ENCODE measurements around the gene DNAH2. TPM values are rescaled to one million over a fixed set of nuclear protein-coding genes. Genes with fewer than 3 reads are reported as not detected.

The DNAH2 gene
- total and polyA plus RNA-seq, 9 of the 15 experiments (the other 6 are each of a cell fraction or from before 2014, with no cell fraction given), result 0.03 TPM; not detected in 8

DNA sequence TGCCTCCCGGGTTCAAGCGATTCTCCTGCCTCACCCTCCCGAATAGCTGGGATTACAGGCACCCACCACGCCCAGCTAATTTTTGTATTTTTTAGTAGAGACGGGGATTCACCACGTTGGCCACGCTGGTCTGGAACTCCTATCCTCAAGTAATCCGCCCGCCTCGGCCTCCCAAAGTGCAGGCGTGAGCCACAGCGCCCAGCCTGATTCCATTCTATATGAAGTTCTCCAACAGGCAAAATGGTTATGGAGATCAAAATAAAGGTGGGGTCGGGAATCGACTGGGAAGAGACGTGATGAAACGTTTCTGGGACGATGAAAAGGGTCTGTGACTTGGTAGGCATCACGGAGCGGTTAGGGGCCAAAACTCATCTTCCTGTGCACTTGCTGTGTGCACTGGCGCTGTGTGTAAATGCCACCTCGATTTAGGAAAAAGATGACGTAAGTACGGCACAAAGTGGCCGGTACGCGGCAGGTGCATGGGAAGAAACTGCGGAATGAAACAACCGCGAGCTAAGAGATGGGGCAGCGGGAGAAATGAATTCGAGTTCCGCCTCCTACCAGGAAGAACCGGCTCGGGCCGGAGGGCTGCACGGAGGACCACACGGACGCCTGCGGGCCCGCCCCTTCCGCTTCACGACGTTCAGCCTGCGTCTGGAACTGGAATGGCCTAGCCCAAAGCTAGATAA is 31.9 kb upstream of the DNAH2 start (continued):
- TF ChIP-seq, protein P1, sequence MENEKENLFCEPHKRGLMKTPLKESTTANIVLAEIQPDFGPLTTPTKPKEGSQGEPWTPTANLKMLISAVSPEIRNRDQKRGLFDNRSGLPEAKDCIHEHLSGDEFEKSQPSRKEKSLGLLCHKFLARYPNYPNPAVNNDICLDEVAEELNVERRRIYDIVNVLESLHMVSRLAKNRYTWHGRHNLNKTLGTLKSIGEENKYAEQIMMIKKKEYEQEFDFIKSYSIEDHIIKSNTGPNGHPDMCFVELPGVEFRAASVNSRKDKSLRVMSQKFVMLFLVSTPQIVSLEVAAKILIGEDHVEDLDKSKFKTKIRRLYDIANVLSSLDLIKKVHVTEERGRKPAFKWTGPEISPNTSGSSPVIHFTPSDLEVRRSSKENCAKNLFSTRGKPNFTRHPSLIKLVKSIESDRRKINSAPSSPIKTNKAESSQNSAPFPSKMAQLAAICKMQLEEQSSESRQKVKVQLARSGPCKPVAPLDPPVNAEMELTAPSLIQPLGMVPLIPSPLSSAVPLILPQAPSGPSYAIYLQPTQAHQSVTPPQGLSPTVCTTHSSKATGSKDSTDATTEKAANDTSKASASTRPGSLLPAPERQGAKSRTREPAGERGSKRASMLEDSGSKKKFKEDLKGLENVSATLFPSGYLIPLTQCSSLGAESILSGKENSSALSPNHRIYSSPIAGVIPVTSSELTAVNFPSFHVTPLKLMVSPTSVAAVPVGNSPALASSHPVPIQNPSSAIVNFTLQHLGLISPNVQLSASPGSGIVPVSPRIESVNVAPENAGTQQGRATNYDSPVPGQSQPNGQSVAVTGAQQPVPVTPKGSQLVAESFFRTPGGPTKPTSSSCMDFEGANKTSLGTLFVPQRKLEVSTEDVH (IDR thresholded peaks at IDR 0.05; ENCODE audit: low read depth, partially characterized antibody), result no peak
- TF ChIP-seq, protein P2, sequence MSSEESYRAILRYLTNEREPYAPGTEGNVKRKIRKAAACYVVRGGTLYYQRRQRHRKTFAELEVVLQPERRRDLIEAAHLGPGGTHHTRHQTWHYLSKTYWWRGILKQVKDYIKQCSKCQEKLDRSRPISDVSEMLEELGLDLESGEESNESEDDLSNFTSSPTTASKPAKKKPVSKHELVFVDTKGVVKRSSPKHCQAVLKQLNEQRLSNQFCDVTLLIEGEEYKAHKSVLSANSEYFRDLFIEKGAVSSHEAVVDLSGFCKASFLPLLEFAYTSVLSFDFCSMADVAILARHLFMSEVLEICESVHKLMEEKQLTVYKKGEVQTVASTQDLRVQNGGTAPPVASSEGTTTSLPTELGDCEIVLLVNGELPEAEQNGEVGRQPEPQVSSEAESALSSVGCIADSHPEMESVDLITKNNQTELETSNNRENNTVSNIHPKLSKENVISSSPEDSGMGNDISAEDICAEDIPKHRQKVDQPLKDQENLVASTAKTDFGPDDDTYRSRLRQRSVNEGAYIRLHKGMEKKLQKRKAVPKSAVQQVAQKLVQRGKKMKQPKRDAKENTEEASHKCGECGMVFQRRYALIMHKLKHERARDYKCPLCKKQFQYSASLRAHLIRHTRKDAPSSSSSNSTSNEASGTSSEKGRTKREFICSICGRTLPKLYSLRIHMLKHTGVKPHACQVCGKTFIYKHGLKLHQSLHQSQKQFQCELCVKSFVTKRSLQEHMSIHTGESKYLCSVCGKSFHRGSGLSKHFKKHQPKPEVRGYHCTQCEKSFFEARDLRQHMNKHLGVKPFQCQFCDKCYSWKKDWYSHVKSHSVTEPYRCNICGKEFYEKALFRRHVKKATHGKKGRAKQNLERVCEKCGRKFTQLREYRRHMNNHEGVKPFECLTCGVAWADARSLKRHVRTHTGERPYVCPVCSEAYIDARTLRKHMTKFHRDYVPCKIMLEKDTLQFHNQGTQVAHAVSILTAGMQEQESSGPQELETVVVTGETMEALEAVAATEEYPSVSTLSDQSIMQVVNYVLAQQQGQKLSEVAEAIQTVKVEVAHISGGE (CRISPR knock-in tag; IDR thresholded peaks at IDR 0.05), result peak; percentile 60 to 94 (median 81); a peak in 5 of 6 replicates
- TF ChIP-seq SIN3B (IDR thresholded peaks at IDR 0.05; ENCODE audit: low read depth) (no peak), LCOR (CRISPR knock-in tag; IDR thresholded peaks at IDR 0.05) (peak; percentile 75; the same call in 1 of the 2 replicates), PHF8 (IDR thresholded peaks at IDR 0.05; ENCODE audit: borderline replicate concordance, low read length) (peak; percentile 67), ZFP36 (IDR thresholded peaks at IDR 0.05; ENCODE audit: low read depth, low read length, partially characterized antibody) (peak; percentile 46), U2AF2 (optimal IDR thresholded peaks at IDR 0.05; ENCODE audit: low read depth, low read length) (no peak), MCM2 (IDR thresholded peaks at IDR 0.05; ENCODE audit: low read depth) (no peak), TRIM24 (IDR thresholded peaks at IDR 0.05) (peak in 1 of 2 experiments; percentile 51; a peak in 1 of 4 replicates), FOXP1 (CRISPR knock-in tag; IDR thresholded peaks at IDR 0.05) (peak; percentile 95)
- TF ChIP-seq, protein P3, sequence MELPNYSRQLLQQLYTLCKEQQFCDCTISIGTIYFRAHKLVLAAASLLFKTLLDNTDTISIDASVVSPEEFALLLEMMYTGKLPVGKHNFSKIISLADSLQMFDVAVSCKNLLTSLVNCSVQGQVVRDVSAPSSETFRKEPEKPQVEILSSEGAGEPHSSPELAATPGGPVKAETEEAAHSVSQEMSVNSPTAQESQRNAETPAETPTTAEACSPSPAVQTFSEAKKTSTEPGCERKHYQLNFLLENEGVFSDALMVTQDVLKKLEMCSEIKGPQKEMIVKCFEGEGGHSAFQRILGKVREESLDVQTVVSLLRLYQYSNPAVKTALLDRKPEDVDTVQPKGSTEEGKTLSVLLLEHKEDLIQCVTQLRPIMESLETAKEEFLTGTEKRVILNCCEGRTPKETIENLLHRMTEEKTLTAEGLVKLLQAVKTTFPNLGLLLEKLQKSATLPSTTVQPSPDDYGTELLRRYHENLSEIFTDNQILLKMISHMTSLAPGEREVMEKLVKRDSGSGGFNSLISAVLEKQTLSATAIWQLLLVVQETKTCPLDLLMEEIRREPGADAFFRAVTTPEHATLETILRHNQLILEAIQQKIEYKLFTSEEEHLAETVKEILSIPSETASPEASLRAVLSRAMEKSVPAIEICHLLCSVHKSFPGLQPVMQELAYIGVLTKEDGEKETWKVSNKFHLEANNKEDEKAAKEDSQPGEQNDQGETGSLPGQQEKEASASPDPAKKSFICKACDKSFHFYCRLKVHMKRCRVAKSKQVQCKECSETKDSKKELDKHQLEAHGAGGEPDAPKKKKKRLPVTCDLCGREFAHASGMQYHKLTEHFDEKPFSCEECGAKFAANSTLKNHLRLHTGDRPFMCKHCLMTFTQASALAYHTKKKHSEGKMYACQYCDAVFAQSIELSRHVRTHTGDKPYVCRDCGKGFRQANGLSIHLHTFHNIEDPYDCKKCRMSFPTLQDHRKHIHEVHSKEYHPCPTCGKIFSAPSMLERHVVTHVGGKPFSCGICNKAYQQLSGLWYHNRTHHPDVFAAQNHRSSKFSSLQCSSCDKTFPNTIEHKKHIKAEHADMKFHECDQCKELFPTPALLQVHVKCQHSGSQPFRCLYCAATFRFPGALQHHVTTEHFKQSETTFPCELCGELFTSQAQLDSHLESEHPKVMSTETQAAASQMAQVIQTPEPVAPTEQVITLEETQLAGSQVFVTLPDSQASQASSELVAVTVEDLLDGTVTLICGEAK (IDR thresholded peaks at IDR 0.05), result peak; percentile 80
- TF ChIP-seq, protein P3 (CRISPR knock-in tag; IDR thresholded peaks at IDR 0.05), result no peak

Measured in K562 (cell line).